ENCODE measurements around the gene PIGU.

PIGU gene

DNA sequence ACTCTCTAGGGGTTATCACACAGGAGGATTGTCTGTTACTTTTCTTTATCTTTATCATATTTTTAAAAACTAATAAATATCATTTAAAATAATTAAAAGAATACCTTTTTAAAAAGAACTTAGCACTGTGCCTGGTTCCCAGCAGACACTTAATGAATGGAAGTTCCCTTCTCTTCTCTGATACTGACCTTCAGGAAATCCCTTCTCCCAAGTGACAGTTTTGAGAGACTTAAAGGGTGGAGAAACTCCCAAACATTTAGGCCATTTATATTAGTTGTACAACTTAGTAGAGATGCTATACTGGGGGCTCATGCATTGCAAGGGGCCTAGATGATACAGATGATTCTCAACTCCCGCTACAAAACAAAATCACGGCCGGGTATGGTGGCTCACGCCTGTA lies 99.8 kb downstream of the PIGU start:
- H3K4me3 ChIP-seq (replicated peaks; ENCODE audit: insufficient read depth, low read length): no peak overlapping the region
- no peak overlapping the region for H3K27ac ChIP-seq (replicated peaks)
- TF ChIP-seq, protein P1, sequence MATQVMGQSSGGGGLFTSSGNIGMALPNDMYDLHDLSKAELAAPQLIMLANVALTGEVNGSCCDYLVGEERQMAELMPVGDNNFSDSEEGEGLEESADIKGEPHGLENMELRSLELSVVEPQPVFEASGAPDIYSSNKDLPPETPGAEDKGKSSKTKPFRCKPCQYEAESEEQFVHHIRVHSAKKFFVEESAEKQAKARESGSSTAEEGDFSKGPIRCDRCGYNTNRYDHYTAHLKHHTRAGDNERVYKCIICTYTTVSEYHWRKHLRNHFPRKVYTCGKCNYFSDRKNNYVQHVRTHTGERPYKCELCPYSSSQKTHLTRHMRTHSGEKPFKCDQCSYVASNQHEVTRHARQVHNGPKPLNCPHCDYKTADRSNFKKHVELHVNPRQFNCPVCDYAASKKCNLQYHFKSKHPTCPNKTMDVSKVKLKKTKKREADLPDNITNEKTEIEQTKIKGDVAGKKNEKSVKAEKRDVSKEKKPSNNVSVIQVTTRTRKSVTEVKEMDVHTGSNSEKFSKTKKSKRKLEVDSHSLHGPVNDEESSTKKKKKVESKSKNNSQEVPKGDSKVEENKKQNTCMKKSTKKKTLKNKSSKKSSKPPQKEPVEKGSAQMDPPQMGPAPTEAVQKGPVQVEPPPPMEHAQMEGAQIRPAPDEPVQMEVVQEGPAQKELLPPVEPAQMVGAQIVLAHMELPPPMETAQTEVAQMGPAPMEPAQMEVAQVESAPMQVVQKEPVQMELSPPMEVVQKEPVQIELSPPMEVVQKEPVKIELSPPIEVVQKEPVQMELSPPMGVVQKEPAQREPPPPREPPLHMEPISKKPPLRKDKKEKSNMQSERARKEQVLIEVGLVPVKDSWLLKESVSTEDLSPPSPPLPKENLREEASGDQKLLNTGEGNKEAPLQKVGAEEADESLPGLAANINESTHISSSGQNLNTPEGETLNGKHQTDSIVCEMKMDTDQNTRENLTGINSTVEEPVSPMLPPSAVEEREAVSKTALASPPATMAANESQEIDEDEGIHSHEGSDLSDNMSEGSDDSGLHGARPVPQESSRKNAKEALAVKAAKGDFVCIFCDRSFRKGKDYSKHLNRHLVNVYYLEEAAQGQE (IDR thresholded peaks at IDR 0.05; ENCODE audit: insufficient replicate concordance, low read depth): no peak
- TF ChIP-seq POLR2AphosphoS5 (IDR thresholded peaks at IDR 0.05; ENCODE audit: low read depth): no peak
- no peak for TF ChIP-seq SPI1 (IDR thresholded peaks at IDR 0.05; ENCODE audit: borderline replicate concordance, low read depth)

DNA sequence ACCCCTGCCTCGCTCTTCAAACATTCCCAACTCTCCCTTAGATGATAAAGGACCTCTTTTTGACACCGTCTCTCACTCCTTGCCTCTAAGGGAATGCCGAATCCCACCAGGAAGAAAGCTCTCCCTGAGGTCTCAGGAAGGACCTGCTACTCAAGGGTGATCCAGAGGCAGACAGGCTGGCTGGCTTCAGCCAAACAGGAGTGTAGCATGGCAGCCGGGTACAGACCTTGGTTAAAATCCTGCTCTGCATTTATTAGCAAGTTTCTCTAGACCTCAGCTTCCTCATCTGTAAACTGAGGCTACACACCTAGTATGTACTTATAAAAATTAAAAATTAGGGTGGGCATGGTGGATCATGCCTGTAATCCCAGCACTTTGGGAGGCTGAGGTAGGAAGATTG lies 101.1 kb downstream of the PIGU start:
- H3K4me3 ChIP-seq (replicated peaks; ENCODE audit: insufficient read depth, low read length): no peak overlapping the region
- no peak for TF ChIP-seq SPI1 (IDR thresholded peaks at IDR 0.05; ENCODE audit: borderline replicate concordance, low read depth)
- no peak for TF ChIP-seq GABPA (IDR thresholded peaks at IDR 0.05; ENCODE audit: low read depth)
- no peak for TF ChIP-seq POLR2AphosphoS5 (IDR thresholded peaks at IDR 0.05; ENCODE audit: low read depth)
- TF ChIP-seq, protein P1 (IDR thresholded peaks at IDR 0.05; ENCODE audit: insufficient replicate concordance, low read depth): no peak
- TF ChIP-seq, protein P2, sequence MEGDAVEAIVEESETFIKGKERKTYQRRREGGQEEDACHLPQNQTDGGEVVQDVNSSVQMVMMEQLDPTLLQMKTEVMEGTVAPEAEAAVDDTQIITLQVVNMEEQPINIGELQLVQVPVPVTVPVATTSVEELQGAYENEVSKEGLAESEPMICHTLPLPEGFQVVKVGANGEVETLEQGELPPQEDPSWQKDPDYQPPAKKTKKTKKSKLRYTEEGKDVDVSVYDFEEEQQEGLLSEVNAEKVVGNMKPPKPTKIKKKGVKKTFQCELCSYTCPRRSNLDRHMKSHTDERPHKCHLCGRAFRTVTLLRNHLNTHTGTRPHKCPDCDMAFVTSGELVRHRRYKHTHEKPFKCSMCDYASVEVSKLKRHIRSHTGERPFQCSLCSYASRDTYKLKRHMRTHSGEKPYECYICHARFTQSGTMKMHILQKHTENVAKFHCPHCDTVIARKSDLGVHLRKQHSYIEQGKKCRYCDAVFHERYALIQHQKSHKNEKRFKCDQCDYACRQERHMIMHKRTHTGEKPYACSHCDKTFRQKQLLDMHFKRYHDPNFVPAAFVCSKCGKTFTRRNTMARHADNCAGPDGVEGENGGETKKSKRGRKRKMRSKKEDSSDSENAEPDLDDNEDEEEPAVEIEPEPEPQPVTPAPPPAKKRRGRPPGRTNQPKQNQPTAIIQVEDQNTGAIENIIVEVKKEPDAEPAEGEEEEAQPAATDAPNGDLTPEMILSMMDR (IDR thresholded peaks at IDR 0.05; ENCODE audit: insufficient read depth, low read length): no peak
- H3K27me3 ChIP-seq (ENCODE audit: insufficient read depth, poor library complexity, severe bottlenecking): no peaks in the 10 kb centered on the region
- DNase-seq (ENCODE audit: low read depth in 1 of 2, low spot score in 1 of 2): no peak
- H3K27ac ChIP-seq (replicated peaks): no peak overlapping the region

More for the DNA sequence above, 99.8 kb downstream of the PIGU start:
- DNase-seq (ENCODE audit: low read depth in 1 of 2, low spot score in 1 of 2): no peak
- no peaks in the 10 kb centered on the region for H3K27me3 ChIP-seq (ENCODE audit: insufficient read depth, poor library complexity, severe bottlenecking)

DNA sequence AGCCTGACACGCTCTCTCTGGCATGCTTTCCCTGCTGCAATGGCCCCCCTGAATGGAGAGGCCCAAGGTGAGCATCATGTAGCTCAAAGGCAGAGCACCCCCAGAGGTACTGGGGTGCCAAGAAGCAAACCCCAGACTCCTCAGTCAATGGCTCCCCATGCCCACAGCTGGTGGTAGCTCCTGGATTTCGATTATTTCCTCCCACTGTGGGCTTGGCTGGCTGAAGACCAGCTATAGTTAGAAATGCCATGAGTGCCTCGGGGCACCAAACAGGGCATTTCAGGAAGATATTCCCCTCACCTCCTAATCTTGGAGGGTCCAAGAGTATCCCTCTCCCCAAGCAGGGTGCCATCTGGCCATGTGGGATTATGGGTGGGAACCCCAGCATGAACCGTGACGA lies 101.6 kb downstream of the PIGU start:
- DNase-seq (ENCODE audit: low read depth in 1 of 2, low spot score in 1 of 2): no peak
- H3K27ac ChIP-seq (replicated peaks): no peak overlapping the region
- H3K27me3 ChIP-seq (ENCODE audit: insufficient read depth, poor library complexity, severe bottlenecking): no peaks in the 10 kb centered on the region
- TF ChIP-seq, protein P2 (IDR thresholded peaks at IDR 0.05; ENCODE audit: insufficient read depth, low read length): no peak
- no peak for TF ChIP-seq POLR2AphosphoS5 (IDR thresholded peaks at IDR 0.05; ENCODE audit: low read depth)
- TF ChIP-seq SPI1 (IDR thresholded peaks at IDR 0.05; ENCODE audit: borderline replicate concordance, low read depth): no peak
- TF ChIP-seq GABPA (IDR thresholded peaks at IDR 0.05; ENCODE audit: low read depth): no peak
- no peak overlapping the region for H3K4me3 ChIP-seq (replicated peaks; ENCODE audit: insufficient read depth, low read length)

DNA sequence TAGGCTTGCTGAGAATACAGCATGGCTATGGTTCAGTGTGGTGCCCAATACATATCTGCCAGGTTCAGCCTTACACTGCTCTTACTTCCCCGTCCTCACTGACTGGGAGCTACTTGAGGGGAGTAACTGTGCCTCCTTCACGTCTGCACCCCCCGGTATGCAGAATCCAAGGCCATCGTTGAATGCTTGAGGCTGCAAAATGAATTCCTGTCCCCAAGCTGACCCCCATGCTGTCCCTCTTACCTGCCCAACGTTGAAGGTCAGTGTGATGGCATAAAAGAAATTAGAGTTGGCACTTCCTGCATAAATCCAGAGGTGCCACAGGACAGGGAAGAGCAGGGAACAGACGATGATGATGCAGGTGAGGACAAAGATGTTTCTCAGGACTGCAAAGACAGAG lies 102.0 kb downstream of the PIGU start:
- no peak overlapping the region for H3K4me3 ChIP-seq (replicated peaks; ENCODE audit: insufficient read depth, low read length)
- DNase-seq (ENCODE audit: low read depth in 1 of 2, low spot score in 1 of 2): no peak
- no peaks in the 10 kb centered on the region for H3K27me3 ChIP-seq (ENCODE audit: insufficient read depth, poor library complexity, severe bottlenecking)
- H3K27ac ChIP-seq (replicated peaks): no peak overlapping the region
- TF ChIP-seq POLR2AphosphoS5 (IDR thresholded peaks at IDR 0.05; ENCODE audit: low read depth): no peak
- no peak for TF ChIP-seq GABPA (IDR thresholded peaks at IDR 0.05; ENCODE audit: low read depth)
- TF ChIP-seq, protein P1 (IDR thresholded peaks at IDR 0.05; ENCODE audit: insufficient replicate concordance, low read depth): no peak
- TF ChIP-seq, protein P2 (IDR thresholded peaks at IDR 0.05; ENCODE audit: insufficient read depth, low read length): no peak

All from HL-60 (cell line).